Activated T-helper 1 cell treated with anti-CD3 and anti-CD28 coated beads, Interleukin-12 subunit alpha, Interleukin-12 subunit beta, Interleukin-2, Interleukin-4 antibody, amounts not matched to agents 30 ng/mL and 10 ng/mL and 1 ng/mL, durations not matched to agents 14 hours and 24 hours and 36 hours (primary cell): Measurements from ENCODE around the gene FFAR2. TPM values are rescaled to one million over a fixed set of nuclear protein-coding genes. Genes with fewer than 3 reads are reported as not detected.
"Not testable (repeated sequence)": the region's sequence is repeated elsewhere in the genome, so short reads cannot be mapped to it uniquely, and the experiment has no call there.

ENCODE experiments used
- DNase-seq: peaks from one replicate; pipeline ENCODE4 v3.0.0; 2021; ENCODE audit warnings: low spot score
- H3K27ac Mint-ChIP-seq: one replicate; pipeline ENCODE4 v1.8.0; 2021; ENCODE audit warnings: mild to moderate bottlenecking, mixed read lengths
- H3K27me3 Mint-ChIP-seq: one replicate; pipeline ENCODE4 v1.8.0; 2022; ENCODE audit warnings: mild to moderate bottlenecking, moderate library complexity, mixed read lengths; ENCODE audit not compliant: insufficient read depth
- H3K36me3 Mint-ChIP-seq: one replicate; pipeline ENCODE4 v1.8.0; 2021; ENCODE audit warnings: low read depth, mixed read lengths
- H3K4me1 Mint-ChIP-seq: one replicate; pipeline ENCODE4 v1.8.0; 2021; ENCODE audit warnings: low read depth, mixed read lengths
- H3K4me3 Mint-ChIP-seq: one replicate; pipeline ENCODE4 v1.8.0; 2021; ENCODE audit warnings: mild to moderate bottlenecking, moderate library complexity, mixed read lengths
- H3K9me3 Mint-ChIP-seq: one replicate; pipeline ENCODE4 v1.8.0; 2021; ENCODE audit warnings: mixed read lengths
- intact Hi-C: fragments of 100-400 bp; cut with micrococcal nuclease; formaldehyde crosslinking; loops from one replicate; pipeline ENCODE4 v1.15.1; 2024
- total RNA-seq: library from RNA; stranded (reverse); gene quantifications from 2 replicates; pipeline ENCODE4 v1.2.3, GENCODE V29; 2022

FFAR2 gene
- not detected in 2 replicates for total RNA-seq

- H3K4me1 Mint-ChIP-seq, result peaks cover 31% of the 10 kb centered on the region
- H3K9me3 Mint-ChIP-seq, result no peaks in the 10 kb centered on the region
- intact Hi-C loops, result no loop called here
- peaks cover 28% of the 10 kb centered on the region for H3K27me3 Mint-ChIP-seq
- H3K27ac Mint-ChIP-seq, result no peak within 1 kb of the TSS
- no peak for DNase-seq
- no peaks in the 10 kb centered on the region for H3K36me3 Mint-ChIP-seq
- no peak within 1 kb of the TSS for H3K4me3 Mint-ChIP-seq
These were observed at the start of gene FFAR2 for GRCh38 chr19:35447606-35448469. FFAR2 (plus strand) TSS chr19:35448257; CDS start chr19:35449715, 1,458 bp downstream.

- Mint-ChIP-seq H3K4me1 (no peaks in the 10 kb centered on the region), H3K4me3 (no peak overlapping the region), H3K36me3 (no peaks in the 10 kb centered on the region), H3K9me3 (no peaks in the 10 kb centered on the region), H3K27ac (no peak overlapping the region), H3K27me3 (peaks cover 6% of the 10 kb centered on the region)
- intact Hi-C loops, result no loop called here
- no peak for DNase-seq
These were observed 49.5 kb upstream of the FFAR2 start for GRCh38 chr19:35398570-35398969.

- H3K9me3 Mint-ChIP-seq, result no peaks in the 10 kb centered on the region
- H3K27ac Mint-ChIP-seq, result no peak overlapping the region
- H3K4me1 Mint-ChIP-seq, result no peaks in the 10 kb centered on the region
- intact Hi-C loops, result no loop called here
- no peak overlapping the region for H3K4me3 Mint-ChIP-seq
- no peaks in the 10 kb centered on the region for H3K36me3 Mint-ChIP-seq
- no peak for DNase-seq
- H3K27me3 Mint-ChIP-seq, result peaks cover 6% of the 10 kb centered on the region
These were observed 48.8 kb upstream of the FFAR2 start for GRCh38 chr19:35399231-35399630.

- Mint-ChIP-seq H3K9me3 (no peaks in the 10 kb centered on the region), H3K36me3 (no peaks in the 10 kb centered on the region), H3K27me3 (peaks cover 6% of the 10 kb centered on the region), H3K27ac (no peak overlapping the region), H3K4me3 (no peak overlapping the region), H3K4me1 (peaks cover 7% of the 10 kb centered on the region)
- no peak for DNase-seq
- intact Hi-C loops, result no loop called here
These were observed 47.9 kb upstream of the FFAR2 start for GRCh38 chr19:35399948-35400772.

GRCh38 chr19:35400773-35401100, 47.3 kb upstream of the FFAR2 start:
- Mint-ChIP-seq H3K27ac (no peak overlapping the region), H3K4me3 (no peak overlapping the region), H3K27me3 (peaks cover 6% of the 10 kb centered on the region), H3K9me3 (no peaks in the 10 kb centered on the region), H3K36me3 (no peaks in the 10 kb centered on the region), H3K4me1 (peaks cover 9% of the 10 kb centered on the region)
- intact Hi-C loops, result no loop called here
- no peak for DNase-seq

- H3K36me3 Mint-ChIP-seq, H3K27me3 Mint-ChIP-seq, DNase-seq, H3K27ac Mint-ChIP-seq, H3K4me1 Mint-ChIP-seq, H3K9me3 Mint-ChIP-seq, intact Hi-C loops, H3K4me3 Mint-ChIP-seq: not testable (repeated sequence)
These were observed 46.6 kb upstream of the FFAR2 start for GRCh38 chr19:35401416-35401815.

GRCh38 chr19:35403116-35403760, 44.8 kb upstream of the FFAR2 start:
- no peak for DNase-seq
- no peaks in the 10 kb centered on the region for H3K9me3 Mint-ChIP-seq
- no peaks in the 10 kb centered on the region for H3K36me3 Mint-ChIP-seq
- no peak overlapping the region for H3K27ac Mint-ChIP-seq
- no peak overlapping the region for H3K4me3 Mint-ChIP-seq
- peaks cover 6% of the 10 kb centered on the region for H3K27me3 Mint-ChIP-seq
- intact Hi-C loops, result no loop called here
- H3K4me1 Mint-ChIP-seq, result peaks cover 9% of the 10 kb centered on the region

GRCh38 chr19:35404879-35405622, 43.0 kb upstream of the FFAR2 start:
- Mint-ChIP-seq H3K9me3 (no peaks in the 10 kb centered on the region), H3K4me1 (peaks cover 9% of the 10 kb centered on the region), H3K4me3 (no peak overlapping the region), H3K27me3 (peaks cover 10% of the 10 kb centered on the region), H3K36me3 (no peaks in the 10 kb centered on the region), H3K27ac (peak overlapping the region; percentile 84)
- no peak for DNase-seq
- intact Hi-C loops, result loop anchor here (2.0 kb wide), 1 partner anchor 52 kb away; no protein-coding TSS in a partner anchor

- DNase-seq, result no peak
- H3K27me3 Mint-ChIP-seq, result peaks cover 7% of the 10 kb centered on the region
- peaks cover 9% of the 10 kb centered on the region for H3K4me1 Mint-ChIP-seq
- no peak overlapping the region for H3K4me3 Mint-ChIP-seq
- no peaks in the 10 kb centered on the region for H3K9me3 Mint-ChIP-seq
- intact Hi-C loops, result no loop called here
- no peak overlapping the region for H3K27ac Mint-ChIP-seq
- H3K36me3 Mint-ChIP-seq, result no peaks in the 10 kb centered on the region
These were observed 40.4 kb upstream of the FFAR2 start for GRCh38 chr19:35407619-35408018.

GRCh38 chr19:35408284-35409171, 39.5 kb upstream of the FFAR2 start:
- intact Hi-C loops, result no loop called here
- Mint-ChIP-seq H3K9me3 (no peaks in the 10 kb centered on the region), H3K27ac (no peak overlapping the region)

GRCh38 chr19:35409191-35409590, 38.9 kb upstream of the FFAR2 start:
- intact Hi-C loops, result no loop called here
- Mint-ChIP-seq H3K4me3 (no peak overlapping the region), H3K4me1 (peaks cover 9% of the 10 kb centered on the region), H3K27me3 (peaks cover 12% of the 10 kb centered on the region), H3K36me3 (no peaks in the 10 kb centered on the region), H3K27ac (no peak overlapping the region), H3K9me3 (no peaks in the 10 kb centered on the region)
- DNase-seq, result no peak

More at GRCh38 chr19:35408284-35409171, 39.5 kb upstream of the FFAR2 start:
- Mint-ChIP-seq H3K27me3 (peaks cover 9% of the 10 kb centered on the region), H3K4me3 (no peak overlapping the region), H3K4me1 (peaks cover 9% of the 10 kb centered on the region), H3K36me3 (no peaks in the 10 kb centered on the region)
- no peak for DNase-seq

- no peaks in the 10 kb centered on the region for H3K4me1 Mint-ChIP-seq
- peaks cover 16% of the 10 kb centered on the region for H3K27me3 Mint-ChIP-seq
- intact Hi-C loops, result no loop called here
- H3K4me3 Mint-ChIP-seq, result no peak overlapping the region
- DNase-seq, result no peak
- H3K36me3 Mint-ChIP-seq, result no peaks in the 10 kb centered on the region
- no peaks in the 10 kb centered on the region for H3K9me3 Mint-ChIP-seq
- H3K27ac Mint-ChIP-seq, result no peak overlapping the region
These were observed 37.6 kb upstream of the FFAR2 start for GRCh38 chr19:35410487-35410886.
